Lung microvascular endothelial cell (primary cell): Measurements from ENCODE around the gene KAT2A. TPM values are rescaled to one million over a fixed set of nuclear protein-coding genes. Genes with fewer than 3 reads are reported as not detected.

Experiments
- DNase-seq, 2 donors: peaks; one replicate each; pipeline versions ENCODE4 v3.0.0 to v3.0.0-alpha.2; 2010; ENCODE audit warnings: low read depth in 2 of 2
- total RNA-seq: library from RNA; depleted of rRNA; stranded (reverse); fragments of >200 nt; gene quantifications from 2 replicates; pipeline ENCODE4 v1.2.1, GENCODE V29; 2014

Gene KAT2A
- total RNA-seq, 1 donor from 2014 or later = 6.7 TPM

DNA sequence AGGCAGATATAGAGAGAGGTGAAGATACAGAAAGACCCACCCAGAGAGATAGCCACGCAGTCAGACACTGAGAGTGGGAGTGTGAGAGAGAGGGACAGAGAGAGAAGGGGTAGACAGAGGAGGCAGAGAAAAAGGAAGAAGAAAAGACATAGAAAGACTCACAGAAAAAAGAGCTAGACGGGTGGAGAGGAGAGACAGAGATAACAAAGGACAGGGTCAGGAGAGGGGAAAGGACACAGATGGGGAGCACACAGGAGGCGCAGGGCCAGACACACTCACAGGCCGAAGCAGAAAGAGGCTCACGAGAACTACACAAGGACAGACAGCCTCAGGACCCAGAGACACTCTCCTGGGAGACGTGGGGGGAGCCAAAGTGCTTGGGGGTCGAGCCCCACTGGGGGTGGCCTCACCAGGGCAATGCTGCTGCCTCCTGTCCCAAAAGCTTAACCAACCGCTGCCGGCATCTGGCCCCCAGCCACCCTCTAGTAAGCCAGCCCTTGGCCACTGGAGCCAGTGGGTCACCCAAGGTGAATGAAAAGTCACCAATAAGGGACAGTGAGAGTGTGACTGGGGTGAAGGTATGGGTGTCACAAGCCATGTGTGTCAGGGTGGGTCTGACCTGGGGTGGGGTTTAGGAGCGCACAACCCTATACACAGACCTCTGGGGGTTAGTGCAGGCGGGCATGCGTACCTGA is 26.6 kb downstream of the KAT2A start:
- DNase-seq = no peak

DNA sequence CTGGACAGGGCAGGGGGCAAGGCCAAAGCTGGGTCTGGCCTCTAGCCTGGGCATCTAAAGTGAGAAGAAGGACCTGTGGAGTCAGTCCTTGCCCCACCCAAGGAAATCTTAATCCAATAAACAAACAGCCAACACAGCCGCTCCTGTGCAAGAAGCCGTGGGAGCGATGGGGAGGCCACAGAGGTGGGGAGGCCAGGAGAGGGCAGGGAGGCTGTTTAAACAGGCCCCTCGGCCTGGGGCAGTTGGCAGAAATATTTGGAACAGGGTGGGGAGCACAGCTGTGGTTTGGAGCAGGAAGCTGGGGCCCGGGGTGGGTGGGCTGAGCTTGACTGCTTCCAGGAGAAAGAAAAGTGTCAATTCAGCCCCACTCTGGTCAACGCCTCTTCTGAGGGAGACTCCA is 28.2 kb downstream of the KAT2A start:
- no peak for DNase-seq

DNA sequence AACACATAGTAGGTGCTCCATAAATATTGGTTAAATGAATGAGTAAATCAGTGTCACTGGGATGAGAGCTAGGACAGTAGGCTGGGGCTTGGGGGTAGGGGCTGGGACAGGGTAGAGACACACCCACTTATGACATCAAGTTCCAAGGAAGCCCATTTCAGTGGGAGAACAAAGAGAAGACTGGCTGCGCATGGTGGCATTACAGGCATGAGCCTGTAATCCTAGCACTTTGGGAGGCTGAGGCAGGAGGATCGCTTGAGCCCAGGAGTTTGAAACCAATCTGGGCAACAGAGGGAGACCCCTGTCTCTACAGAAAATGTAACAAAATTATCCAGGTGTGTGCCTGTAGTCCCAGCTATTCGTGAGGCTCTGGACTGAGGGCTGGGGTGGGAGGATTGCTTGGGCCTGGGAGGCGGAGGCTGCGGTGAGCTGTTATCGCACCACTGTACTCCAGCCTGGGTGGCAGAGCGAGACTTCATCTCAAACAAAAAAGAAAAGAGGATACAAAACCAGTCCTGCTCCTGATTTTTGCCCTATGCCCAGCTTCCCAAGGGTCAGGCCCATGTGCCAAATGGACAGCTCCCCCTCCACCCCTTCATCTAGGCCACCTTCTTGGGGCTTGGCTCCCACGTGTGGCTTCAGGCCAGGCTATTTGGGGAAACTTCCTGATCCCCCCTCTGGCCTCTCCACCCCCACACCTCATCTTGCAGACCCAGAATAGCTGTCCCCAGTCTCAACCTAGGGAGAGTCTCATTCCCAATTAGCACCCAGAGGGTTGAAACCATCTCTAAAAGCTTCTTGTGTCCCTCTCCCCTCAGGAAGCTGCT is 30.0 kb downstream of the KAT2A start:
- DNase-seq = no peak

DNA sequence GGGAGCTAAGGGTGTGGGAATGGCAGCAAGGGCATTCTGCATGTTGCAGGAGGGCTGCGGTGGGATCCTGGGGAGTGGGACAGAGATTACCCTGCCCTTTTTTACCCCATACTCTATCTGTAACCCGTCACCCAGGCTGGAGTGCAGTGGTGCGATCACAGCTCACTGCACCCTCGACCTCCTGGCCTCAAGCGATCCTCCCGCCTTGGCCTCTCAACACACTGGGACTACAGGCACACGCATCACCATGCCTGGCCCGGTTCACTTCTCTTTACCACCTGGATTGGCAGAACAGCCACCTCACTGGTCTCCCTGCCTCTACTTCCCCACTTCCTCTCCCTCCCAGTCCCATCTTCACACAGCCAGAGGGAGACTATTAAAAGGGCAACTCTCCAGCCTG is 32.4 kb downstream of the KAT2A start:
- DNase-seq = no peak

DNA sequence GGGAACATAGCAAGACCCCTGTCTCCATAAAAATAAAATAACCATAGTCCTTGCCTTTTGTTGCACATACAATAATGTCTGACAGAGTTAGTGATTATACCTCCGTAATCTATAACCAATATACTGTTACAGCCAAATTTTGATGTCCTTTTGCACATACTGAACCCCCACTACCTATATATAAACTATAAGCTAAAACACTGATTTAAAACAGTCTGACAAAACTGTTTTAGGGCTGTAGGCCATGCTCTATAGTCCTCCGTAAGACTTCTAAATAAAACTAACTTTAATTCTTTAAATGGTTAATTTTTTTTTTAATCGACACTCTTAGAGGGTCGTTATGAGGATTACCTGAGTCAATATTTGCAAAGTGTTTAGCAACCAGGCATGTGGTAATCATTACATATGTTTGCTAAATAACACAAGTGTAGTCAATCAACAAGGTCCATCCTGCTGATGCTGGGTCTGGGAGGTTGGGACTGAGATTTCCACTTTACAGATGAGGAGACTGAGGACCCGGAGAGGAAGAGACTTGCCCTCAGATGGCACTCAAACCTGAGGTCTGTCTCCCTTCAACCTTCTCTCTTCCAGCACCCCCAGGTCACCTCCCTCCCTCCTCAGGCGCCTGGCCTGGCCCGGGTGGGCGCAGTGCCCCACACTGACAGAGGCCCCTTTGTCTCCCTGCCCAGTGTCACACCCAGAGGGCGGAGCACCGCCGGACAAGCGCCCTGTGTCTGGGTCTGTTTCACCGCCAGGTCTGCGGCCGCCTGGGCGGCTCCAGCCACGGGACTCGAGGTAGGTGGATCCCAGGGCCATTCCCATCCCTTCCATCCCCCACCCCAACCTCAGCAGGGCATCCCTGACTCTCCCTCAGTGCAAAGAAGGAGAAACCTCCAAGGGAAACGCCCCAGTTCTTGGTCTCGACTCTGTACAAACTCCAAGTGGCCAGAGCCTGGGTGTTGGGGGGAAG is 33.1 kb downstream of the KAT2A start:
- no peak for DNase-seq

DNA sequence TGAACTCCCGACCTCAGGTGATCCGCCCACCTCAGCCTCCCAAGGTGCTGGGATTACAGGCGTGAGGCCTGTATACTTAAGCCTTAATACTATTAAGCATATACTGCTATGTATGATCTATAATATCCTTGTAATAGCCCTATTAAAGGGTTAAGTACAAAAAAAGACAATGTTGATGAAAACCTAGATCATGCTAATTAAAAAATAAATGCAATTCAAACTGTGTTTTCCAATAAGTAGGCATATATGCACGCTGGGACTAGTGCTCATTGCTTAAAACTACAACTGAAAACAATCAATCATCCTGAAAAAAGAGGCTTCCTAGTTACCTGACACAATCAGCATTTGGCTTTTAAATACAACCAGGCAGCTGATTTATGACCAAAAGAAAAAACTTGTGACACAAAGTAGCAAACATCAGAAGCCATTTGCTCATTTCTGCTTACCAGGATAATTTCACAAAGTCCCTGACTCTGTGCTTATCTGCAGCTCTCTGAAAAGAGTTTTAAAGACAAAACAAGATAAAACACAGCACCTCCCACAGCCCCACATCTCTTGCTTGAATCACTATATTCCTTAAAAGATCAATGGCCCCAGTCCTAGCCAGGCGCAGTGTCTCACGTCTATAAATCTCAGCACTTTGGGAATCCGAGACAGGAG is 34.0 kb downstream of the KAT2A start:
- DNase-seq = no peak

DNA sequence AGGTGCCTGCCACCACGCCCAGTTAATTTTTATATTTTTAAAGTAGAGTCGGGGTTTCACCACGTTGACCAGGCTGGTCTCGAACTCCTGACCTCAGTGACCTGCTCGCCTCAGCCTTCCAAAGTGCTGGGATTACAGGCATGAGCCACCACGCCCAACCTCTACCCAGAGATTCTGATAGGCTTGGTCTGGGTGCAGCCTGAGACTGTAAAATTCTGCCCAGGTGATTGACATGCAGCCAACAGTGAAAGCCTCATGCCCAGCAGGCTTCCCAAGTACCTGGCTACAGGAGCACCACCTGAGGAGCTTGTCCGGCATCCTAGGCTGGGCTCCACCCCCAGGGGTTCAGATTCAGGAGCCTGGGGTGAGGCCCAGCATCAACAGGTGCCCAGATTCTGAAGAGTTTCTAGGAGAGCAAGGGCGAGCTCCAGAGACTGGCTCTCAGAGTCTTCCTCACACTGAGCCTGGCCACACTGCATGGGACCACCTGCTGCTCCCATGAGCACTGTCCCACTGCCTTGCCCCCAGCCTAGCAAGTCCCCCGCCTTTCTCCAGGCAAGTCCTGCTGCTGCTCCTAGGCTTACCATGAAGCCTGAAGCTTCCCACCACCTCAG is 39.5 kb downstream of the KAT2A start:
- DNase-seq = no peak

DNA sequence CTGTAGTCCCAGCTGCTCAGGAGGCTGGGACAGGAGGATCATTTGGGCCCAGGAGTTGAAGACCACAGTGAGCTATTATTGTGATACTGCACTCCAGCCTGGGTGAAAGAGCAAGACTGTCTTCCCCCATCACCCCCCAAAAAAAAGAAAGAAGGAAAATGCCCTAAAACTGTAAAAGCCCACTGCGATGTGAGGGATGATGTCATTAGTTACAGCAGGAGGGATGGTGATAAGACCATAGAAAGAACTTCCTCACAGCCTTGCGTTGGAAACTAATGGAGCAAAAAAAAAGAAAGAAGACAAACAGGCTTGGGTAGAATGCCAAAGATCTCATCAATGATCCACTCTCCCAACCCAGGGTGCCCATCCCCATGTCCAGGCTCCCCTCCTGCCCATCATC is 41.6 kb downstream of the KAT2A start:
- DNase-seq = no peak

DNA sequence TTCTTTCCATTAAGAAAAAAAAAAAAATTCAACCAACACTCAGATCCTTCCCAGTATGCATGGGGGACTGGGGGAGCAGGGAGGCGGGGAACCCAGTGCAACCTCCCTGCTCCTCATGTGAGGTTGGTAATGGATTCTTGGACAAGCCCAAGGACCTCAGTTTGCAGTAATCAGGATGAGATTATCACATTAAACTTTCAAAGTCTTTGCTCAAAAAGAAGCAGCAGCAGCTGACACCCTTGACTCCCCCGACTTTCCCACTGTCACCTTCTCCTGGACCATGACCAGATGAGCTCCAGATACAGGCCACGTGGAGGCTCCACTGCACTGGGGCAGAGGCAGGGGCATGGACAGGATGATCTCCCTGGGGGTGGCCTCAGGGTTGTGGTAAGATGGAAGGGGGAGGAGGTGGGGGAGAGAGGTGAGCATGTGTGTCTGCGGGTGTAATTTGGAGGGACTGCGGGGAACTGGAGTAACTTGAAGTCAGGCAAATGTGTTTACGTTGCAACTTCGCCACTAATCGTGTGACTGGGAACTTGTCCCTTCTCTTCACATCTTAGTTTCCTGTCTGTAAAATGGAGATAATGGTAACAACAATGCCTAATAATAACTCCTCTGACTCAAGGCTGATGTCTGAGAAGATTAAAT is 42.6 kb downstream of the KAT2A start:
- peak in 1 of 2 donors; percentile 26 for DNase-seq

DNA sequence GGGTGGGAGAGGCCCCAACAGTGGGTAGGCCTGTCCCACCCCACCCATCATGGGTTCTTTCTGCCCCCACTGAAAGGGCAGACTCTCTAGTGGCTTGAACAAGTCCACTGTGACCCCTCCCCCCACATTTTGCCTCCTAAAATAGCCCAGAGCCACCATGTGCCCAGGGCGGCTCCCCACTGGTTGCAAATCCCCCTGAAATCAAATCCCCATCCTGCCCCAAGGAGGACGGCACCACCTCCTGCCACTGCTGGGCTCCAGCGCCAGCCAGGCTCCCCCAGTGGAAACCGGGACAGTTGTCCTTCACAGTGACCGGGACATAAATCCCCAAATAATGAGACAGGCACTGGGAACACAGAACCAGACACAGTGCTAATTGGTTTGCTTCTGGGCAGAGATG is 43.4 kb downstream of the KAT2A start:
- no peak for DNase-seq

DNA sequence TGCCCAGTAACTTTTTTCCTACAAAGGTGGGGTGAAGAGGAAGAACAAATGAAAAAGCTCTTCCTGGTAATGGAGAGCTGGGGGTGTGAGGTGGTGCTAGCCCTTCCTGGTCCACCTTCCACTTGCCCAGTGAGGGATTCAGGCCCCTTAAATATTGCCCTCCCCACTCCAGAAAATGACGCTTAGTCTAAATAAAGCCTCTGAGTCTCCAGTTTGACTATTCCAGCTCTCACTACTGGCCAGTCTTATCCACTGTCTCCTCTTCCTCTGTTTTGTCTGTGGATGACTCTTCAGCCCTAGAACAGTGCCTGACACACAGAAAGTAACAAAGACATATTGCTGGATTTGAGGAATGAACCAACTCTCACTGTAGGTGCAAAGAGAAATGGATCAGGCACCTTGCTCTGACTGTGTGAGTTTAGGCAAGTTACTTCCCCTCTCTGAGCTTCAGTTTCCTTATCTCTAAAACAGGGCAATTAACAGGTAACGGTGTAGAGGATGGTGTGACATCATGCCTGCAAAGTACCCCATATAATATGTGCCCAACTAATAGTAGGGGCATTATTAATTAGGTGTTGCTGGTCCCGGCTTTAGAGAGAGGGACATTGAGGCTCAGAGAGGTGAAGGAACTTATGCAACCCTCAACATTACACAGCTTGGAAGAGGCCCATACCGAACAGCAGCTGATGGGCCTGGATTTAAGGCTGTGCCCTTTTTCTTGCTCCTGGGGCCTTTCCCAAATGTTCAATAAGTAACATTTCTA is 44.2 kb downstream of the KAT2A start:
- no peak for DNase-seq

DNA sequence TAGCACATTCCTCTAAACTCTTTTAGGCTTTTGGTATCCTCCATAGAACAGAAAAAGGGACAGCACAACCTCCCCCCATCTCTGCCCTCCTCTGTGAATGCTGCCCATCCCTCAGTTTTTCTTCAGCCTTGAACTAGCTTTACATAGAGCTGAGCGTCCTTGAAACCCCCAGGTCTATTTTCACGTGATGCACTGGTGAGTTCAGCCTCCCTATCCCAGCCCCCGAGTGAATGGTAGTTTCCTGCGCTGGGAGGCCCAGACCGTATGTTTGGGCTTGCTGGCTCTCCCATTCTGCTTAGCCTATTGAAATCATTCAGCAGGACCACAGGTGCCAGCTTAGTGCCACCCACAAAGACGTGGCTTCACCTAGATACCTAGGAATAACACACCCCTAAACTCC is 45.4 kb downstream of the KAT2A start:
- no peak for DNase-seq

DNA sequence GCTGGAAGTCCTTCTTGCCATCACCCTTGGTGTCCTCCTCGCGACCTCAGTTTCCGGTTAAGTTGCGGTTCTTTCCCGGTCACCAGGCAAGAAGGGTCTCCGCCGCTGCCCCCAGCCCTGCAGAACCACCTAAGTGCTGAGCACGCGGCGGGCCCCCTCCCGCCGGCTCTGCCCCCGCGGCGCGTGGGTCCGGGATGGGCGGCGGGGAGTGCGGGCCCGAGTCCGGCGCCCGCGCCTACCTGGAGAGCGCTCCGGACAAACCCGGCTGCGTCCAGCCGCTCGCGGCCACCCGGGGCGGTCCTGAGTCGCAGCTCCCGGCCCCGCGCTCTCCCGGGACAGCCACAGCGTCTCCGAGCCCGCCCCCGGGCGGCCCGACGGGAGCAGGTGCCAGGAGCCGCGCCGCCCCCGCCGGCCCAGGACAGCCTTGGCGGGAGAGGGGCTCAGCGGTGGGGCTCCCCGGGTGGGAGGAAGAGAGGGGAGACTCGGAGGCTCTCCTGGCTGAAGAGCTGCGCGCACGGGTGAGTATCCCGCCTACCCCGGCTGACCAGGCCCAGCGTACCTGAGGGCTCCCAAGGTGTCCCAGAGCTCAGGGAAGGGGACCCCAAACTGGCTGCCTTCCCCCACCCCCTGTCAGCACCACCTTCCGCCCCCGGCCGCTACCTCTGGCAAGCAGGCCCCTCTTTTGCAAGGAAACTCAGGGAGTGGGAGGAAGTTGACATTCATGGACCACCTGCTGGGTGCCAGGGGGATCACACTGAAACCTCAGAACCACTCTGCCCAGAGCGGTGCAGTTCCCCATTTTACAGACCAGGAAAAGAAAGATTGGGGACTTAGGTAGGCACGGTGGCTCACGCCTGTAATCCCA is 48.6 kb downstream of the KAT2A start:
- peak in 1 of 2 donors; percentile 23 for DNase-seq

DNA sequence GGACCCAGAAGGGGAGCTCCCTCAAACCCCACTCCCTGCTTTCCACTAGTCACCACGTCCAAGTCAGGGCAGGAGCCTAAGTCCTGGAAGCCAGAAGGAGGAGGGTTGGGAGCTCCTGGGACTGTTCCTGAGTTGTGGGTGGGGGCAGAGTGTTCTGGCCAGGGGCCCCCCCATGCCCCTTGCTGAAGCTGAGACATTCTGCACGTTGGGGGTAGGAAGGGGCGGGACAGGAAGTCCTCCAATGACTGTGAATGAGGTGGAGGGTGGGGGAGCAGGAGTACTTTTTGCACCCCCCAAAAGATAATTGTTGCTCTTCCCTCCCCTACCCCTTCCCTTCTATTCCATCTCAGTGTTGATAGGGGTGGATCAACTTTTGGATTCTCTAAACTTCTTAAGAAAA is 49.4 kb downstream of the KAT2A start:
- DNase-seq = no peak

DNA sequence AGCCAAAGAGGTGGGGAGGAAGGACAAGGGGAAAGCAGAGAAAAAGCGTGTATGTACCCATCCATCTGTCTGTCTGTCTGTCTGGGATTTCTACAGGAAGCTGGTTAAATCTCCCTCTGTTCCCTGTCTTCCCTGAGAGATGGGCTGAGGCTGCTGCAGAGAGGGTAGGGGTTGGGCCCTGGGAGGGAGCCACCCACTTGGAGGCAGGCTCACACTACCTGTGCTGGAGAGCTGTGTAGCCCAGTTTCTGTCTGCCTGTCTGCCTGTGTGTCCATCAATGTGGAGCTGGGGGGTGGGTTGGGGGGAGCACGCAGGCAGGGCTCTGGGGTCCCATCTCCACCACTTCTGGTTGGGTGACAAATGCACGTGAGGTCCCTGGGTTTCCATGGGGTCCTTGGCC is 52.2 kb downstream of the KAT2A start:
- no peak for DNase-seq

DNA sequence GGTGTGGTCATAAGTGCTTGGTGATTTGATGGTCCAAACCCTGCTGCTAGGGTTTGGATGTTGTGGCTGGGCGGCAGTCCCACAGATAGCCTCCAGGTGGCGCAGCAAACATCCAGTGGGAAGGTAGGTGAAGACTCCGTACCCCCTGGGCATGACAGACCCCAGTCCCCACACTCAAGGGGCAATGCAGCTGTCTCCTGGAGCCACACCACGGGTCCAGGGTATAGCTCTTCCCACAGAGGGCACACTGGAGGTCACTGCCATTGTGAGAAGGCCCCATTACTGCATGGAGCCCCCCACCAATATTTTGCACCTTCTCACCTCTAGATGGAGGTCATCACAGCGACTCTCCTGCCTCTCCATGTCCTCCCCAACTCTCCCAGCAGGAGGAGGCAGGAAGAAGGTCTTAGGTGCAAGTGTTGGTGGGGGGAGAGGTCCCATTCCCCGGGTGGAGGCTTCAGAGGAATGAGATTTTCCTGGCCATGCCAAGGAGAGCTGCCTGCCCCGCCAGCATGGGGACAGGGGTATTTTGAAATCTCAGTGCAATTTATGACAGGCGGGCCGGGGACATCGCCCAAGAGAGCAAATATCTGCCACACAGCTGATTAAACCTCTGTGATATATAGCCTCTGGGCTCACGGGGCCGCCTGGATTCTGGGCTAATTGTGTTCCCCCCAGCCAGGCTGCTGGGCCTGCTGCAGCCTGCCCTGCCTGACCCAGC is 53.6 kb downstream of the KAT2A start:
- peak; percentile 50 to 61 for DNase-seq

DNA sequence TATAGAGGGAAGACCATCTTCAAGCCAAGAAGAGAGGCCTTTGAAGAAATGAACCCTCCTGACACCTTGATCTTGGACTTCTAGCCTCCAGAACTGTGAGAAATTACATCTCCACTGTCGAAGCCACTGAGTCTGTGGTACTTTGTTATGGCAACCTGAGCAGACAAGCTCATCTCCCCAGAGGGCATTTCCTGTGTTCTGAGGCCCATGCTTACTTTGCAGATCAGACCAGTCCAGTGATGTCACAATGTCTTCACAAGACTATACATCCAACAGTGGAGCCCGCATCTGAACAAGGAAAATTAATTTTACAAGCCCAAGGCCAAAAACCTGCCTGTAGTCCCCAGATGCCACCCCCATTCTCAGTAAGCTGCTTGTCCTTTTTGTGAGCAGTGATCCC is 56.0 kb downstream of the KAT2A start:
- no peak for DNase-seq
